Dedifferentiated amniotic fluid mesenchymal stem cell (primary cell): ENCODE measurements around the gene CCDC169.

Source experiments
- DNase-seq: peaks from one replicate; pipeline ENCODE4 v3.0.0-alpha.2; 2016; ENCODE audit errors: extremely low spot score

Gene CCDC169

GRCh38 chr13:36244073-36244472, 53.5 kb downstream of the CCDC169 start:
- no peak for DNase-seq

- no peak for DNase-seq
These were observed 54.9 kb downstream of the CCDC169 start for GRCh38 chr13:36242761-36243160.

- DNase-seq: no peak
These were observed 66.4 kb downstream of the CCDC169 start for GRCh38 chr13:36231236-36231635.

GRCh38 chr13:36224730-36225129, 72.9 kb downstream of the CCDC169 start:
- DNase-seq: no peak

- DNase-seq: no peak
These were observed 77.7 kb downstream of the CCDC169 start for GRCh38 chr13:36219883-36220282.

- no peak for DNase-seq
These were observed 80.2 kb downstream of the CCDC169 start for GRCh38 chr13:36217456-36217855.

GRCh38 chr13:36214163-36214921, 83.3 kb downstream of the CCDC169 start, which contains the start of gene SOHLH2:
TSS of gene SOHLH2 (minus strand) at chr13:36214556. CDS start at chr13:36214526, 30 bp downstream.
- no peak for DNase-seq

GRCh38 chr13:36212789-36213188, 84.8 kb downstream of the CCDC169 start:
- no peak for DNase-seq

GRCh38 chr13:36211567-36211966, 86.0 kb downstream of the CCDC169 start:
- no peak for DNase-seq

GRCh38 chr13:36210738-36211137, 86.9 kb downstream of the CCDC169 start:
- DNase-seq: no peak

- DNase-seq: no peak
These were observed 89.9 kb downstream of the CCDC169 start for GRCh38 chr13:36207672-36208071.

GRCh38 chr13:36193151-36193855, 104.3 kb downstream of the CCDC169 start:
- peak; percentile 73 for DNase-seq

GRCh38 chr13:36192166-36192565, 105.4 kb downstream of the CCDC169 start:
- DNase-seq: no peak

GRCh38 chr13:36190771-36191170, 106.8 kb downstream of the CCDC169 start:
- DNase-seq: no peak

- no peak for DNase-seq
These were observed 109.2 kb downstream of the CCDC169 start for GRCh38 chr13:36188441-36188840.

GRCh38 chr13:36183901-36184300, 113.7 kb downstream of the CCDC169 start:
- DNase-seq: no peak
